ENCODE measurements around the gene KRTAP5-4.

DNA sequence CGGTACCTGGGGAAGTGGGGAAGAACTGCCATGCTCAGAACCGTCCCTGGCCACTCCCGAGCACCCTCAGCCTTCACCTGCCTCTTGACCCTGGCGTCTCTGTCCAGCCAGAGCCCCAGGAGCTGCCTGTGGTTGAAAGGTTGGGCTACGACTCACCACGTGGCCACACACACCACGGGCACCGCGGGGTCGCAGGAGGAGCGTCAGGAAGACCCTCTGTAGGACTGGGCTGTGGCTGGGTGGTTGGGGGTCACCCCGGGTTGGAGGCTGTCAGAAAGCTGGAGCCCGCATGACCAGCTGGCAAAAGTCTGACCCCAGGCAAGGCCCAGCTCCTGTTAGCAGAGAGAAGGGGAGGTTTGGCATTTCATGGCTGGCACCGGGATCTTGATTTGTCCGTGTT is 19.2 kb upstream of the KRTAP5-4 start:
- TF ChIP-seq, protein P1, sequence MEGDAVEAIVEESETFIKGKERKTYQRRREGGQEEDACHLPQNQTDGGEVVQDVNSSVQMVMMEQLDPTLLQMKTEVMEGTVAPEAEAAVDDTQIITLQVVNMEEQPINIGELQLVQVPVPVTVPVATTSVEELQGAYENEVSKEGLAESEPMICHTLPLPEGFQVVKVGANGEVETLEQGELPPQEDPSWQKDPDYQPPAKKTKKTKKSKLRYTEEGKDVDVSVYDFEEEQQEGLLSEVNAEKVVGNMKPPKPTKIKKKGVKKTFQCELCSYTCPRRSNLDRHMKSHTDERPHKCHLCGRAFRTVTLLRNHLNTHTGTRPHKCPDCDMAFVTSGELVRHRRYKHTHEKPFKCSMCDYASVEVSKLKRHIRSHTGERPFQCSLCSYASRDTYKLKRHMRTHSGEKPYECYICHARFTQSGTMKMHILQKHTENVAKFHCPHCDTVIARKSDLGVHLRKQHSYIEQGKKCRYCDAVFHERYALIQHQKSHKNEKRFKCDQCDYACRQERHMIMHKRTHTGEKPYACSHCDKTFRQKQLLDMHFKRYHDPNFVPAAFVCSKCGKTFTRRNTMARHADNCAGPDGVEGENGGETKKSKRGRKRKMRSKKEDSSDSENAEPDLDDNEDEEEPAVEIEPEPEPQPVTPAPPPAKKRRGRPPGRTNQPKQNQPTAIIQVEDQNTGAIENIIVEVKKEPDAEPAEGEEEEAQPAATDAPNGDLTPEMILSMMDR (IDR thresholded peaks at IDR 0.05; ENCODE audit: insufficient read depth, low read depth, low read length), result no peak
- TF ChIP-seq EZH2 (IDR thresholded peaks at IDR 0.05; ENCODE audit: insufficient read depth, low read length), result no peak

All from astrocyte (in vitro differentiated cells and primary cell).